Epithelial cell of proximal tubule (primary cell): ENCODE data around the gene PPCDC. TPM values are rescaled to one million over a fixed set of nuclear protein-coding genes. Genes with fewer than 3 reads are reported as not detected.

Experiments used
- DNase-seq: peaks from one replicate; pipeline ENCODE4 v3.0.0-alpha.2; 2011; ENCODE audit warnings: low read depth
- H3K4me3 ChIP-seq: 2 replicates; pipeline ENCODE4 v1.5.1; 2011; ENCODE audit warnings: low read depth, mild to moderate bottlenecking, low read length
- CTCF ChIP-seq: conservative IDR thresholded peaks from 2 replicates; pipeline ENCODE4 v1.5.1; 2012; ENCODE audit warnings: low read depth, mild to moderate bottlenecking, low read length
- total RNA-seq: library from RNA; depleted of rRNA; stranded (reverse); fragments of >200 nt; gene quantifications from 2 replicates; pipeline ENCODE4 v1.2.3, GENCODE V29; 2015

The PPCDC gene, protein sequence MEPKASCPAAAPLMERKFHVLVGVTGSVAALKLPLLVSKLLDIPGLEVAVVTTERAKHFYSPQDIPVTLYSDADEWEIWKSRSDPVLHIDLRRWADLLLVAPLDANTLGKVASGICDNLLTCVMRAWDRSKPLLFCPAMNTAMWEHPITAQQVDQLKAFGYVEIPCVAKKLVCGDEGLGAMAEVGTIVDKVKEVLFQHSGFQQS
- total RNA-seq: 26.1 and 39.7 TPM in 2 replicates

- no peak for TF ChIP-seq CTCF
- no peak for DNase-seq
- peak within 1 kb of the TSS; percentile 96 for H3K4me3 ChIP-seq
Observed at GRCh38 chr15:75023181-75023871, at the start of gene PPCDC. Gene PPCDC (plus strand): TSS chr15:75023590. CDS start chr15:75028319, 4,729 bp downstream.

GRCh38 chr15:74976159-74976558, 47.2 kb upstream of the PPCDC start:
- TF ChIP-seq CTCF: peak; percentile 41
- no peak overlapping the region for H3K4me3 ChIP-seq
- DNase-seq: no peak

- H3K4me3 ChIP-seq: no peak overlapping the region
- TF ChIP-seq CTCF: no peak
- DNase-seq: no peak
Observed at GRCh38 chr15:74977599-74977998, 45.8 kb upstream of the PPCDC start.

- no peak for TF ChIP-seq CTCF
- H3K4me3 ChIP-seq: no peak overlapping the region
- DNase-seq: no peak
Observed at GRCh38 chr15:74978077-74978476, 45.3 kb upstream of the PPCDC start.

- no peak for DNase-seq
- no peak for TF ChIP-seq CTCF
- H3K4me3 ChIP-seq: no peak overlapping the region
Observed at GRCh38 chr15:74978503-74978902, 44.9 kb upstream of the PPCDC start.

- TF ChIP-seq CTCF: no peak
- no peak overlapping the region for H3K4me3 ChIP-seq
- no peak for DNase-seq
Observed at GRCh38 chr15:74982183-74982582, 41.2 kb upstream of the PPCDC start.
